ENCODE results near the gene HORMAD1. TPM values are rescaled to one million over a fixed set of nuclear protein-coding genes. Genes with fewer than 3 reads are reported as not detected.

Gene HORMAD1
- total and polyA plus RNA-seq, 4 donors, result 0.06 to 0.92 (median 0.35) TPM

GRCh38 chr1:150751443-150751842 lies 30.7 kb upstream of the HORMAD1 start:
- DNase-seq (ENCODE audit: low spot score), result no peak
- no peak for TF ChIP-seq ATF3 (IDR thresholded peaks at IDR 0.05)
- TF ChIP-seq GABPA (IDR thresholded peaks at IDR 0.05 in 1 of 2, conservative IDR thresholded peaks at IDR 0.05 in 1 of 2), result no peak
- no peak for TF ChIP-seq HNF4G (IDR thresholded peaks at IDR 0.05)
- TF ChIP-seq EGR1 (IDR thresholded peaks at IDR 0.05; ENCODE audit: low read depth in 2 of 2), result no peak
- TF ChIP-seq HNF4A (conservative IDR thresholded peaks at IDR 0.05), result no peak
- TF ChIP-seq, protein P1, sequence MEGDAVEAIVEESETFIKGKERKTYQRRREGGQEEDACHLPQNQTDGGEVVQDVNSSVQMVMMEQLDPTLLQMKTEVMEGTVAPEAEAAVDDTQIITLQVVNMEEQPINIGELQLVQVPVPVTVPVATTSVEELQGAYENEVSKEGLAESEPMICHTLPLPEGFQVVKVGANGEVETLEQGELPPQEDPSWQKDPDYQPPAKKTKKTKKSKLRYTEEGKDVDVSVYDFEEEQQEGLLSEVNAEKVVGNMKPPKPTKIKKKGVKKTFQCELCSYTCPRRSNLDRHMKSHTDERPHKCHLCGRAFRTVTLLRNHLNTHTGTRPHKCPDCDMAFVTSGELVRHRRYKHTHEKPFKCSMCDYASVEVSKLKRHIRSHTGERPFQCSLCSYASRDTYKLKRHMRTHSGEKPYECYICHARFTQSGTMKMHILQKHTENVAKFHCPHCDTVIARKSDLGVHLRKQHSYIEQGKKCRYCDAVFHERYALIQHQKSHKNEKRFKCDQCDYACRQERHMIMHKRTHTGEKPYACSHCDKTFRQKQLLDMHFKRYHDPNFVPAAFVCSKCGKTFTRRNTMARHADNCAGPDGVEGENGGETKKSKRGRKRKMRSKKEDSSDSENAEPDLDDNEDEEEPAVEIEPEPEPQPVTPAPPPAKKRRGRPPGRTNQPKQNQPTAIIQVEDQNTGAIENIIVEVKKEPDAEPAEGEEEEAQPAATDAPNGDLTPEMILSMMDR (IDR thresholded peaks at IDR 0.05; ENCODE audit: low read depth, low read length, missing input control), result no peak
- TF ChIP-seq YY1 (IDR thresholded peaks at IDR 0.05), result no peak
- TF ChIP-seq TAF1 (conservative IDR thresholded peaks at IDR 0.05), result no peak
- no peak for TF ChIP-seq SP1 (IDR thresholded peaks at IDR 0.05)
- H3K9ac ChIP-seq (ENCODE audit: low read depth in 1 of 2, low read length in 2 of 2), result no peak overlapping the region
- H3K36me3 ChIP-seq (ENCODE audit: control insufficient read depth in 4 of 4, insufficient read depth in 3 of 4, low read depth in 1 of 4, low read length in 3 of 4), result peaks cover 0 to 33% (median 19%) of the 10 kb centered on the region in 4 donors
- WGBS, result 92% methylated on average over 6 of the region's 6 CpGs
- H3K4me1 ChIP-seq (ENCODE audit: control insufficient read depth in 4 of 4, insufficient read depth in 4 of 4, low read length in 3 of 4), result peaks cover 0 to 1% (median 0%) of the 10 kb centered on the region in 4 donors
- no peaks in the 10 kb centered on the region for H3K27me3 ChIP-seq (ENCODE audit: control insufficient read depth in 4 of 4, insufficient read depth in 4 of 4, low read length in 3 of 4)
- H3K4me3 ChIP-seq (ENCODE audit: low read depth in 1 of 3, low read length in 3 of 3), result no peak overlapping the region
- no peak overlapping the region for H3K27ac ChIP-seq (ENCODE audit: low read depth in 1 of 2, low read length in 2 of 2)
- no peaks in the 10 kb centered on the region for H3K9me3 ChIP-seq (ENCODE audit: control insufficient read depth in 4 of 4, low read length in 3 of 4)

GRCh38 chr1:150749720-150750311 lies 29.1 kb upstream of the HORMAD1 start:
- Histone ChIP-seq H3K27ac (ENCODE audit: low read depth in 1 of 2, low read length in 2 of 2) (no peak overlapping the region), H3K27me3 (ENCODE audit: control insufficient read depth in 4 of 4, insufficient read depth in 4 of 4, low read length in 3 of 4) (no peaks in the 10 kb centered on the region), H3K9ac (ENCODE audit: low read depth in 1 of 2, low read length in 2 of 2) (no peak overlapping the region), H3K9me3 (ENCODE audit: control insufficient read depth in 4 of 4, low read length in 3 of 4) (no peaks in the 10 kb centered on the region), H3K4me1 (ENCODE audit: control insufficient read depth in 4 of 4, insufficient read depth in 4 of 4, low read length in 3 of 4) (peaks cover 0 to 1% (median 0%) of the 10 kb centered on the region in 4 donors), H3K36me3 (ENCODE audit: control insufficient read depth in 4 of 4, insufficient read depth in 3 of 4, low read depth in 1 of 4, low read length in 3 of 4) (peaks cover 0 to 33% (median 23%) of the 10 kb centered on the region in 4 donors), H3K4me3 (ENCODE audit: low read depth in 1 of 3, low read length in 3 of 3) (no peak overlapping the region)
- DNase-seq (ENCODE audit: low spot score), result no peak
- TF ChIP-seq, protein P2, sequence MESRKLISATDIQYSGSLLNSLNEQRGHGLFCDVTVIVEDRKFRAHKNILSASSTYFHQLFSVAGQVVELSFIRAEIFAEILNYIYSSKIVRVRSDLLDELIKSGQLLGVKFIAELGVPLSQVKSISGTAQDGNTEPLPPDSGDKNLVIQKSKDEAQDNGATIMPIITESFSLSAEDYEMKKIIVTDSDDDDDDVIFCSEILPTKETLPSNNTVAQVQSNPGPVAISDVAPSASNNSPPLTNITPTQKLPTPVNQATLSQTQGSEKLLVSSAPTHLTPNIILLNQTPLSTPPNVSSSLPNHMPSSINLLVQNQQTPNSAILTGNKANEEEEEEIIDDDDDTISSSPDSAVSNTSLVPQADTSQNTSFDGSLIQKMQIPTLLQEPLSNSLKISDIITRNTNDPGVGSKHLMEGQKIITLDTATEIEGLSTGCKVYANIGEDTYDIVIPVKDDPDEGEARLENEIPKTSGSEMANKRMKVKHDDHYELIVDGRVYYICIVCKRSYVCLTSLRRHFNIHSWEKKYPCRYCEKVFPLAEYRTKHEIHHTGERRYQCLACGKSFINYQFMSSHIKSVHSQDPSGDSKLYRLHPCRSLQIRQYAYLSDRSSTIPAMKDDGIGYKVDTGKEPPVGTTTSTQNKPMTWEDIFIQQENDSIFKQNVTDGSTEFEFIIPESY (IDR thresholded peaks at IDR 0.05), result no peak
- TF ChIP-seq RXRA (IDR thresholded peaks at IDR 0.05) (no peak), SP1 (IDR thresholded peaks at IDR 0.05) (no peak), JUND (IDR thresholded peaks at IDR 0.05) (no peak), FOXA1 (IDR thresholded peaks at IDR 0.05) (no peak), HNF4A (conservative IDR thresholded peaks at IDR 0.05) (no peak), MAX (IDR thresholded peaks at IDR 0.05) (no peak), TAF1 (conservative IDR thresholded peaks at IDR 0.05) (no peak), YY1 (IDR thresholded peaks at IDR 0.05) (no peak), HNF4G (IDR thresholded peaks at IDR 0.05) (no peak), EGR1 (IDR thresholded peaks at IDR 0.05; ENCODE audit: low read depth in 2 of 2) (no peak), NR2F2 (IDR thresholded peaks at IDR 0.05) (no peak), REST (IDR thresholded peaks at IDR 0.05) (no peak), GABPA (IDR thresholded peaks at IDR 0.05 in 1 of 2, conservative IDR thresholded peaks at IDR 0.05 in 1 of 2) (no peak), RAD21 (IDR thresholded peaks at IDR 0.05) (no peak), ATF3 (IDR thresholded peaks at IDR 0.05) (no peak), FOXA2 (IDR thresholded peaks at IDR 0.05) (no peak)
- TF ChIP-seq, protein P1 (IDR thresholded peaks at IDR 0.05; ENCODE audit: low read depth, low read length, missing input control), result no peak
- 86% methylated on average over 8 of the region's 8 CpGs for WGBS

Data from liver (tissue), 9 donors.